Body of pancreas (tissue), 4 donors: Measurements from ENCODE around the gene PLOD1.

Source experiments
- CTCF ChIP-seq, 7 experiments: fragments of 450-650 bp in 4 of 7; fragments of 200-600 bp in 3 of 7; sonication (generic) in 3 of 7; IDR thresholded peaks; one replicate each; pipeline ENCODE4 v1.5.1; 2016 to 2019; ENCODE audit warnings: antibody characterized with exemption in 7 of 7
- POLR2A ChIP-seq, 3 donors: fragments of 450-650 bp; IDR thresholded peaks; one replicate each; pipeline ENCODE4 v1.6.1; 2016; ENCODE audit warnings: antibody characterized with exemption in 3 of 3, mild to moderate bottlenecking in 2 of 3

GRCh38 chr1:11940260-11940921, 5.9 kb downstream of the PLOD1 start:
- TF ChIP-seq CTCF (IDR thresholded peaks at IDR 0.05) (no peak), POLR2A (IDR thresholded peaks at IDR 0.05) (no peak)
